ENCODE results near the gene C16orf54.
"Not testable (repeated sequence)": the region's sequence is repeated elsewhere in the genome, so short reads cannot be mapped to it uniquely, and the experiment has no call there.

Gene C16orf54

DNA sequence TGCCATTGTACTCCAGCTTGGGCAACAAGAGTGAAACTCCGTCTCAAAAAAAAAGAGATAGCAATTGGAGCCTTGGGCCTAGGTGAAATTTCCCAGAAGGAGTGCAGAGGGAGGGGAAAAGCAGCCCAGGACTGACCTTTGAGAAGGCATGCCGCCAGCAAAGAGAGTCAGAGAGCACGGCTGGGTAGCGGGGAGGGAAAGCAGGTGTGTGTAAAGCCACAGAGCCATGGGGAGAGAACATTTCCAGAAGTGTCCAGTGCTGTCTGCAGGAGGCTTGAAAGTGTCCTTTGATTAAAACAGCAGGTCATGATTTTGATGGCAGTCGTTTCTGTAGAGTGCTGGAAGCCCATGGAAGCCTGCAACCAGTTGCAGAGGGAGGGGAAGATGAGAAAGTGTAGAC lies 8.1 kb downstream of the C16orf54 start:
- DNase-seq, result no peak

DNA sequence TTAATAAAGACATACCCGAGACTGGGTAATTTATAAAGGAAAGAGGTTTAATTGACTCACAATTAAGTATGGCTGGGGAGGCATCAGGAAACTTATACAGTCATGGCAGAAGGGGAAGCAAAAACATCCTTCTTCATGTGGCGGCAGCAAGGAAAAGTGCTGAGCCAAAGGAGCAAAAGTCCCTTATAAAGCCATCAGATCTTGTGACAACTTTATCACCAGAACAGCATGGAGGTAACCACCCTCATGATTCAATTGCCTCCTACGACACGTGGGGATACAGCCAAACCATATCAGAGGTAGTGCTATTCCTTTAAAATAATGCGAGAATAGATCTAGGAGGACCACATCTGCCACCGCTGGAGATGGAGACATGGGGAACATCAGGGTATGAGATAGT lies 9.0 kb downstream of the C16orf54 start:
- no peak for DNase-seq

DNA sequence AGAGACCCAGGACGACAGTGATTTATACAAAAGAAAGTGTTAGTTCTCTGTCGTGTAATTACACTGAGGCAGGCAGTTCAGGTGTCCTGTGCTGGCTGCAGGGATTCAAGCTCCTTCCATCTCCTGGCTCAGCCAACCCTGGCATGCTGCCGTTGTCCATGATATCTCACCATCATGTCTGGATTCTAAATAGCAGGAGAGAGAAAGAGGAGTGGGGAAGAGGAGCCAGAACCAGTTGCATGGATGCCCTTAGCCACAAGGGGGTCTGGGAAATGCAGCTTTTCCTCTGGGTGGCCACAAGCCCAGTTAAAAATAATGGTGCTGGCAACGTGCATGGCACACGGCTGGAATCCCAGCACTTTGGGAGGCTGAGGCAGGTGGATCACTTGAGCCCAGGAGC lies 9.7 kb downstream of the C16orf54 start:
- DNase-seq, result no peak

DNA sequence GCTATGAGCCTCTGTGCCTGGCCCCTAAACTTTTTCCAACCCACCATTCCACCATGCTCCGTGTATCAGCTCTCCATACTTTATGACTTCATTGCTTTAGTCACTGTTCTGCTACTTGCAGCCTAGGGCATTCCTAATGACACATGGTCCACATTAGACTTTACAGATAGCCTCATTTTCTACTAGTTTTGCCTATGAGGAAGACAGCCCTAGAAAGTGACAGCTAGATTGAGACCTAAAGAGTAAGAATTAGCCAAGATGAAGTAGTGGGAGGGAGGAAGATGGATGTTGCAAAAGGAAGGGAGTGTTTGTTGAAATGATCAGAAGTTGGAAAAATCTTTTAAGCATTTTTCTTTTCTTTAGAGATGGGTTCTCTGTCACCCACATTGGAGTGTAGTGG lies 11.0 kb downstream of the C16orf54 start:
- no peak for DNase-seq

DNA sequence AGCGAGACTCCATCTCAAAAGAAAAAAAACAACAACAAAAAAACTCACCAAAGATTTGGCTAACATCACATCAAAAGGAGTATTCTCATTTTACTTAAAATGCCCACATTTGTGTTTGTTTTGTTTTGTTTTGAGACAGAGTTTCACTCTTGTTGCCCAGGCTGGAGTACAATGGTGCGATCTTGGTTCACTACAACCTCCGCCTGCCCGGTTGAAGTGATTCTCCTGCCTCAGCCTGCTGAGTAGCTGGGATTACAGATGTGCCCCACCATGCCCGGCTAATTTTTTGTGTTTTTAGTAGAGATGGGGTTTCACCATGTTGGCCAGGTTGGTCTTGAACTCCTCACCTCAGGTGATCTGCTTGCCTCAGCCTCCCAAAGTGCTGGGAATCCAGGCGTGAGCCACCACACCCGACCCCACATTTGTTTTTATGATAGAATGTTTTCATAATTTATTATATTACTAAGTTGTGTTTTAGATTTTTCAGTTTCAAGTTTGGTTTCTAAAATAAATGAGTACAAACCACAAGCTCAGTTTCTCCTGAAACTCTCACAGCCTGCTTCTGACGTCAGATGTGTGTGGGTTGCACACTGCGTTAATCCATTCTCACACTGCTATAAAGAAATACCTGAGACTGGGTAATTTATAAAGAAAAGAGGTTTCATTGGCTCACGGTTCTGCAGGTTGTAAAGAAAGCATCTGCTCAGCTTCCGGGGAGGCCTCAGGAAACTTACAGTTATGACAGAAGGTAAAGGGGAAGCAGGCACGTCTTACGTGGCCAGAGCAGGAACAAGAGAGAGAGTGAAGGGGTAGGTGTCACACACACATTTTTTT lies 13.8 kb downstream of the C16orf54 start:
- not testable (repeated sequence) for DNase-seq

DNA sequence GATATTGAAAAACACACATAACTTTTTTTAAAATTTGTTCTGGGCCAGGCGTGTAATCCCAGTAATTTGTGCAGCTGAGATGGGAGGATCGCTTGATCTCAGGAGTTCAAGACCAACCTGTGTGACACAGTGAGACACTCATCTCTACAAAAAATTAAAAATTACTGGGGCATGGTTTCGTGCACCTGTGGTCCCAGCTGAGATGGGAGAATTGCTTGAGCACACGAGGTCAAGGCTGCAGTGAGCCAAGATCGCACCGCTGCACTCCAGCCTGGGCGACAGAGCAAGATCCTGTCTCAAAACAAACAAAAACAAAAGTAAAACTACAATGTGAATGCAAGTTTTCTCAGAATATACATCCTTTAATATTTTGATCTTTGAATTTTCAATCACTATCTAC lies 15.1 kb downstream of the C16orf54 start:
- DNase-seq, result no peak

DNA sequence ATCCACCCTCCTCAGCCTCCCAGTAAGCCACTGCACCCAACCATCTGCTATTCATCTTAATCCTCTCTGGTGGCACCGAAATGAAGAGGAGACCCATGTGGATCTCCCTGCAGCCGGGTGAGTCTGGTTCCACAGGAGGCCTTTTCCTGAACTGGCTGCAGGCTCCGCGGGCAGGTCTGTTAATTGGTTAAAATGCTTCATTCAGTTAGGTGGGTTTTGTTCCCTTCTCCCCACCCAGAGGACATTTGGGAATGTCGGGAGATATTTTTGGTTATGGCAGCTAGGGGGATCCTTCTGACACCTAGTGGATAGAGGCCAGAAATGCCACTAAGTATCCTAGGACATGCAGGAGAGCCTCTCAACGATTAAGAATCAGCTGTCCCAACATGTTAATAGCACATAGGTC lies 16.7 kb downstream of the C16orf54 start:
- peak; percentile 57 for DNase-seq

DNA sequence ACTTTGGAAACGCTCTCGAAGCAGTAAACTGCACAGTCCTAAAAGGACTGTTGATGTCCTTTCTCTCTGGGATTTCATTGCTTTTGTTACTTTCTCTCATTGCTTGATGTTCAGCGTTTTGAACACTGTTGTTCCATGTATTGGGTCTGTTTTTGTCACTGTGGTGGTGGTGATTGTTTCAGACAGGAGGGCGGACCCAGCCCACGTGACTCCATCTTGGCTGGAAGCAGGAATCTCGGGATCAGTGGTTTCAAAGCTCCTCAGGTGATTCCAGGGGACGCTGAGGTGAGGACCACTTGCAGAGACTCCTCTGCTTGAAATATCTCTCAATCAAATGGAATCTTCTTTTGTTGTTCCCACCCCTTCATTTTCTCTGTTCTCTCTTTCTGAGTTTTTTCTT lies 18.3 kb downstream of the C16orf54 start:
- DNase-seq, result no peak

DNA sequence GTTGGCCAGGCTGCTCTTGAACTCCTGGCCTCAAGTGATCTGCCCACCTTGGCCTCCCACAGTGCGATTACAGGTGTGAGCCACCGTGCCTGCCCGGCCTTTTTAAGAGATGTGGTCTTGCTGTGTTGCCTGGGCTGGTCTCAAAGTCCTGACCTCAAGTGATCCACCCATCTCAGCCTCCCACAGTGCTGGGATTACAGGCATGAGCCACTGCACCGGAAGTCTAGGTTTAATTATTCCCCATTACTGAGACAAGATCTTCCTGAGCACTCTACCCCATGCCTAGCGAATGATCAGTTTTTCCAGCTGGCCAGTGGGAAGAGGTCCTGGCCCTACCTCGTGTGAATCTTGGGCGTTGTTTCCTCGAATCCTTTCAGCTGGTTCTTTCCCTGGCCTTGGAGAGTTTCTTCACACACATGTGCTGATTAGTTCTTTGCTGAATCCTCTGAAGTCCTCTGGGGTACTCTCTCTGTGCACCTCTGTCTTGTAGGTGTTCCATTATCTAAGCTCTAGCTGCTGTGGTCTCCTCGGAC lies 18.9 kb downstream of the C16orf54 start:
- no peak for DNase-seq

DNA sequence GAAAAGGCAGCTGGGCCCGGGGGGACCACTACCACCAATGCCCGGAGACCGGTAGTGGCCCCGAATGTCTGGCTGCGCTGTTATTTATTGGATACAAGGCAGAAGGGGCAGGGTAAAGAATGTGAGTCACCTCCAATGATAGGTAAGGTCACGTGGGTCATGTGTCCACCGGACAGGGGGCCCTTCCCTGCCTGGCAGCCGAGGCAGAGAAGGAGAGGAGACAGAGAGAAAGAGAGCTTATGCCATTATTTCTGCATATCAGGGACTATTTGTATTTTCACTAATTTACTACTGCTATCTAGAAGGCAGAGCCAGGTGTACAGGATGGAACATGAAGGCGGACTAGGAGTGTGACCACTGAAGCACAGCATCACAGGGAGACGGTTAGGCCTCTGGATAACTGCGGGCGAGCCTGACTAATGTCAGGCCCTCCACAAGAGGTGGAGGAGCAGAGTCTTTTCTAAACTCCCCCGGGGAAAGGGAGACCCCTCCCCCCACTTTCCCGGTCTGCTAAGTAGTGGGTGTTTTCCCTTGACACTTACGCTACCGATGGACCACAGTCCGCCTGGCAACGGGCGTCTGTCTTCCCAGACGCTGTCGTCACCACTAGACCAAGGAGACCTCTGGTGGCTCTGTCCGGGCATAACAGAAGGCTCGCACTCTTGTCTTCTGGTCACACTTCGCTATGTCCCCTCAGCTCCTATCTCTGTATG lies 24.5 kb downstream of the C16orf54 start:
- peak; percentile 39 for DNase-seq

DNA sequence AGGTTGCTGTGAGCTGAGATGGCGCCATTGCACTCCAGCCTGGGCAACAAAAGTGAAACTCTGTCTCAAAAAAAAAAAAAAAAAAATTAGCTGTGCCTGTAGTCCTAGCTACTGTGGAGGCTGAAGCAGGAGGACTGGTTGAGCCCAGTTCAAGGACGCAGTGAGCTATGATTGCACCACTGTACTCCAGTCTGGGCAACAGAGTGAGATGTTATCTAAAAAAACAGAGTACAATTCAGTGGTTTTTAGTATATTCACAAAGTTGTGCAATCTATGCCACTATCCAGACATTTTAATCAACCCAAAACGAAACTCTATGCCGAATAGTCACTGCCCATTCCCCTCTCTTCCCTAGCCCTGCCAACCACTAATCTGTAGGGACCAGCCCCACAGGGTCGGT lies 25.1 kb downstream of the C16orf54 start:
- DNase-seq, result no peak

DNA sequence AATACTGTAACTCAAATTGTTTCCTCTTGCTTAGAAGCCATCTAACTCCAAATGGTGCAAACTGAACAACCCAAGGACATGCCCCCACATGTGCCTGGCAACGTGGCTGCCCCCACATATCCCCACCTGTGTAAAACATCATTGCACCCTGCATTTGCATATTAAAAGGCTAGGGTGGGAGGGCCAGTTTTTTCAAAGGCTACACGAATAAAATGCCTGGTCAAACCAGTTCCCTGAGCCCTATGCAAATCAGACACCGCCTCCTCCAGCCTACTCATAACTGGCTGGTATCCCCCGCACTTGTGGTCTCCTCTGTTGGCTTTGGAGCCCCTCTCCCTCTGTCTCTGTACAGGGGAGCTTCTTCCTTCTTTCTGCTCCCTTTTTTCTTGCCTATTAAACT lies 26.7 kb downstream of the C16orf54 start:
- no peak for DNase-seq

DNA sequence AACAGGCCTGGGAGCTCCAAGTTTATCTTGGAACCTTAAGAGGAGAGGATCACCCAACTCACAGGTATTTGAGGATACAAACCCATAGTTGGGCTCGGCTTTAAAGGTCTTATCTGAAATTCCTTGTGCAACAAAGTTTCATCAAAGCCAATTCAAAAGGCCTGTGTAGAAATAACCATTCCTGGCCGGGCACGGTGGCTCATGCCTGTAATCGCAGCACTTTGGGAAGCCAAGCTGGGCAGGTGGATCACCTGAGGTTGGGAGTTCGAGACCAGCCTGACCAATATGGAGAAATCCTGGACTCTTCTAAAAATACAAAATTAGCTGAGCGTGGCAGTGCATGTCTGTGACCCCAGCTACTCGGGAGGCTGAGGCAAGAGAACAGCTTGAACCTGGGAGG lies 28.7 kb downstream of the C16orf54 start:
- no peak for DNase-seq

DNA sequence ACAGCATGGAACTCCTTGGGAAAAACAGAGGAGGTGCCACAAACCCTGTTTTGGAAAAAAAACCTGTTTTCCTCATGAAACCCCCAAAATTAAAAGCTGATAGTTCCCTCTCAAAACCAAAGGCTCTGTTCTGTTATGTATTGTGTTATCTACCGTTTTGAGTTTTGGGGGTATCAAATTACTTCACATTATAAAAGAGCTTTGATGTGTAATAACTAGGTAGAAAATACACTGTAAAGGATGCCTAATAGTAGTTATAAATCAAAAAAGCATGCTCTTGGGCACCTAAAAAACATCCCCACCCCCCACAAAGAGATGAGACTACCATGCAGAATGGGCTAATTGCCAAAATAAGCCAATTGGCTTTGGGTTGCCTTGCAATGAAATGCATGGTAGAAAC lies 30.8 kb downstream of the C16orf54 start:
- DNase-seq, result no peak

DNA sequence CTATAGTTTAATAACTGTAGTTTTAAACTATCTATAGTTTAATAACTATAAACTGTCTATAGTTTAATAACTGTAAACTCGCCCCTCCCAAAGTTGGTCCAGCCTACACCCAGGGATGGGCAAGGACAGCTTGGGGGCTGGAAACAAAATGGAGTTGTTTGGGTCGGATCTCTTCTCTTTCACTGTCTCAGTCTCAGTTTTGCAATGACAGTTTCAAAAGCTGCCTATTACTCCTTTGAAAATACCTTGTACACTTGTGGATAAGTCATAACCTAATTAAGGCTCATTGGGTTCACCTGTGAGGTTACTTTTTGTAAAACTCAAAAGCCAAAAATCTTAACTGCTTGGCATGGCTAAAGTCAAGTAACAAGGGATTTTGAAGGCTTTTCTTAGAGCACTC lies 31.4 kb downstream of the C16orf54 start:
- no peak for DNase-seq

DNA sequence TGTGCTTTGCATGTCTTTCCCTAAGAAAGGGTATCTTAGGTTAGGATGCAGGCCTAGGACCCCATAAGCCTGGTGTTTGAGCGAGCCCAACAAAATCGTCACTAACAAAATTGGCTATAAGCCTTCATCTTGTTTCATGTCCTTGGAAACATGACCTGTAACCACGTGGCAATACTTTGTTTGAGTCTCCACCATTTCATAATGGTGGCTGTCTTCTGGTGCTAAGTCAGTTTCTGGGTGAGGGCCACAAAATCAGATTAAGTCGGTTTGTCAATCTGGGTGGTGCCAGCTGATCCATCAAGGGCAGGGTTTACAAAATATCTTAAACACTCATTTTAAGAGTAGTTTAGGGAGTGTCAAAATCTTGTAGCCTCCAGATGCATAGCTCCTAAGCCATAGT lies 33.0 kb downstream of the C16orf54 start:
- DNase-seq, result no peak

DNA sequence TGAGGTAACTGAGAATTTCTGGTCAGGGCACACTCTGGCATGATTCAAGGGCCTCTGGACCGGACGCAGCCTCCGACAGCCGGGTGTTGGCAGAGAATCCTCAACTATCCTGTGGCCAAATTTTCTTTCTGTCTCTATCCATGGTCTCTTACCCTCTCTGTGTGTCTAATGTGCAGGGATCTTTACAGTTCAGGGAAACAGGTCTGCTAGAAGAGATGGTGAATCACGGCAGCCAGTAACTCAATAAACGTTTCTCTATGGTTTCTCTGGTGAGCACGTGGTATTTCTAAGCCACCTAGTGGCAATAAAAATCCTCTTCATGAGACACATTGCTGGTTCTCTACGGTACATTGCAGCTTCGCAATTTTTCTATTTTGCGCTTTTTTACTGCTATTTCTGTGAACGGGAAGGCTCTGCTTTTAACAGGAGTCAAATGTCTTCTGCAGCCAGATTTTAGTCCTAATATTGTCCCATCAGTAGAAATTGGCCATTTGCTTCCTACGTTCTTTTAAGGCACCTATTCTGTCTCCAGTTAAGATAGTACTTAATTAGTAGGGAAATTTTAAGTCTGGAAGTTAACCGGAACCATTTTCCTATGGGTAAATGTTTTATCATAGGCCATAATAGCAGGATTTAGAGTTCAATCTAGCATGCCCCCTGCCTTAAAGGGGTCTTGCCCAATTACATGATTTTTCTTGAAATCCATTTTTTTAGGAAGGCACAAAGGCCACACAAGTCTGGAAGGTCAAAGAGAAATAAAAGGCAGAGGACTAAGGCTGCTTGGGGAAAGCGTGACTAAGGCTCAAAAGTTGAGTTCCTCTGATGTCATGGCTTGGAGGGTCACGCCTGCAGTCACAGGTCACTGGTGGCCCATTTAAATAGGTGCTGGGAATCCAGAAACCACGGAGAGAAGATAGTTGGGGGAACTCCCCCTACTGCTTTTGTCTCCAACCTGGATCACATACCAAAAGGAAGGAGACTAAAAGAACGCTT lies 35.3 kb downstream of the C16orf54 start:
- DNase-seq, result no peak

DNA sequence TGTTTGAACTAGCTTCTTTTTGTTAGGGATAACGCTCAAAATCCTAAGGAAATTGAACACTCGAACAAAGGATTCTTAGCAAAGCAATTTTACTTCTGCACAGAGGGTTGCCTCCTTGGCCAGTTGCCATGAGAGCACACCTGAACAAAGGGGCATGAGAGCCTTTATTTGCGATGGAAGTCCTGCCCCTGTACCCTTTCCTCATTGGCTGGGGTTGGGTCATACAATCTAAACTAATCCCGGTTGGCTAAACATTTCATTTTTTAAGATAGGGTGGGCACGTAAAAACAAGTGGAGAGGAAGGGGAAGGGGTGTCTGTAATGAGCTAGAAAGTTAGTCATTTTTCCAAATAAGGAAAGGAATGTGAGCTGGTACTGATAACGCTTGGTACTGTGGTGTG lies 36.1 kb downstream of the C16orf54 start:
- not testable (repeated sequence) for DNase-seq

DNA sequence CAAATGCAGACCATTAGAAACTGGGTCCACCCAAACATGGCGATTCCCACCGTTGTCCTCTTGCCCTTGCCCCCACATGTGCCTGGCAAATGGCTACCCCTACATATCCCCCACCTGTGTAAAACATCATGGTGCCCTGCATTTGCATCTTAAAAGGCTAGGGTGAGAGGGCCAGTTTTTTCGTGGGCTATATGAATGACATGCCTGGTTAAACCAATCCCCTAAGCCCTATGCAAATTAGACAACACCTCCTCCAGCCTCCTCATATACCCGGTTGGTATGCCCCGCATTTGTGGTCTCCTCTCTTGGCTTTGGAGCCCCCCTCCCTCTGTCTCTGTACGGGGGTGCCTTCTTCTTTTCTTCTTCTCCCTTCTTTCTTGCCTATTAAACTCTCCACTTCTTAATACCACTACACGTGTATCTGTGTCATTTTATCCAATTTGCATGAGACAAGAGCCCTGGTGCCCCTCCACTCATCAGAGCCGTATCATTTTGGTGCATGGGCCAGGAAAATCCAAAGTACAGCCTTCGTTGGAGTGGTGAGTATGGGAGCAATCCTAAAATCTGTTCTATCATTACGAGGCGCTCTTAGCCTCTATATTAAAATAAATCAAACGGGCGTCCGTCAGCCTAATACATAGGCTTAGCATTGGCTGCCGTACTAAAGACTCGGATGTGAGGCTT lies 36.7 kb downstream of the C16orf54 start:
- DNase-seq, result no peak

DNA sequence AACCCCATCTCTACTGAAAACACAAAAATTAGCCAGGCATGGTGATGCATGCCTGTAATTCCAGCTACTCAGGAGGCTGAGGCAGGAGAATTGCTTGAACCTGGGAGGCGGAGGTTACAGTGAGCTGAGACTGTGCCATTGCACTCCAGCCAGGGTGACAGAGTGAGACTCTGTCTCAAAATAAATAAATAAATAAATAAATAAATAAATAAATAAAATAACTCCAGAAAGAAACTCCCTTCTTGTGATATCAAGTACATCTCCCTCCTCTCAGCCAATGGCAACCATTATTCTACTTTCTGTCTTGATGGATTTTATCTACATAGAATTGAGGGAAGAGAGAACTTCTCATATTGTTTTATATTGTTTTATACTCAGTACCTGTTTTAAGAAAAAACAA lies 38.6 kb downstream of the C16orf54 start:
- not testable (repeated sequence) for DNase-seq

DNA sequence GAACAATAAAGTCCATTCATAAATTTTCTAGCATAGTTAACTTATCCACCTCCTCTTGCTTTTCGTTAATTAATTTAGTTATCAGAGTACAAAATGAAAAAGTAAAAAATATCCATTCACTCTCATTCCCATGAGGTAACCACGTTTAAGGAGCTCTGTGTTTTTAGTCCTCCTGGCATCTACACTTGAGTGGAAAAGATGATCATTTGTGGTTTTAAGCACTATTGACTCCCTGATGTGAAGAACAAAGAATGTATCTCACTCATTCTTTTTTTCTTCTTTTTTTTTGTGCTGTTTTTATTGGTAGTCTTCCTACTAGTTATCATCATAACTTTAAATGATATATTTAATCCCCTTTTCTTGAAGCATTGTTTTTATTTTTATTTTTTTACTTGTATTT lies 40.8 kb downstream of the C16orf54 start:
- DNase-seq, result no peak

DNA sequence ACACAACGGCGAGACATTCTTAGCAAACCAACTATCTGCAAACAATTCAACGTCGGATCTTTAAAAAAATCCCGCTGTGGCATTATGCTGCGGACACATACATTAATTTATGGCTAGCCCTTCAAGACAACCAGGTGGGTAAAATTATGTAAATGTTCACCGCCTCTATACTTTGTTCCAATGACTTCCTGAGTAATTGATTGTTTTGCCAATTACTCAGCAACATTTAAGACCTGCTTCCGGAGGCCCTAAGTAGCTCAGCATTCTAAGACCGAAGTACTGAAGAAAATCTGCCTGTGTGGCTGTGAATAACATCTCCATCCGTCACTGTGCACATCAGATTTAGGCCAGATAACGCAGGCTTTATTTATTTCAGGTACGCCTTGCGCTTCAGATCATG lies 43.5 kb downstream of the C16orf54 start:
- DNase-seq, result no peak

DNA sequence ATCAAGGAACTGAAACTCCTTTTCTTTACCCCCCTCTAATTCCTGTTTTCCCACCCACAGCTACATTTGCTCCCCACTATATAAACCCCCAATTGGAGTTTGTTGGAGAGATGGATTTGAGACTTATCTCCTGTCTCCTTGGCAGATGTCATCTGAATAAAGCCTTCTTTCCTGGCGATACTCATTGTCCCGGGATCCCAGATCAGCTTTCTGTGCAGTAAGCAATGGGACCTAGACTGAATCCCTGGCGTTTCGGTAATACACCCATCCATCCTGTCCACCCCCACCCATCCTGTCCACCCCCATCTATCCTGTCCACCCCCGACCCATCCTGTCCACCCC lies 44.6 kb downstream of the C16orf54 start:
- DNase-seq, result no peak
